G401 (cell line): ENCODE results near the gene DIAPH3. TPM values are rescaled to one million over a fixed set of nuclear protein-coding genes. Genes with fewer than 3 reads are reported as not detected.

Experiments used
- DNase-seq: peaks from one replicate; pipeline ENCODE4 v3.0.0-alpha.2; 2015; ENCODE audit warnings: low spot score
- in situ Hi-C: cut with HindIII; loops from 2 replicates; pipeline ENCODE4 v1.10.0; 2016; ENCODE audit warnings: low sequenced_read_pairs, mixed read lengths
- total RNA-seq: library from RNA; depleted of rRNA; stranded (reverse); fragments of >200 nt; shearing (Covaris generic); gene quantifications from 2 replicates; pipeline ENCODE4 v1.2.3, GENCODE V29; 2014

The DIAPH3 gene
- total RNA-seq, 1 experiment from 2014 or later = 31.3 TPM

GRCh38 chr13:59674616-59675015 lies 489.1 kb downstream of the DIAPH3 start:
- in situ Hi-C loops = no loop called here

GRCh38 chr13:59673286-59673685 lies 490.4 kb downstream of the DIAPH3 start:
- DNase-seq = no peak
- in situ Hi-C loops = no loop called here

More at GRCh38 chr13:59674616-59675015, 489.1 kb downstream of the DIAPH3 start:
- DNase-seq = no peak

- no peak for DNase-seq
- in situ Hi-C loops = no loop called here
Measured at GRCh38 chr13:59672445-59672844, 491.3 kb downstream of the DIAPH3 start.

- in situ Hi-C loops = no loop called here
Measured at GRCh38 chr13:59671881-59672280, 491.8 kb downstream of the DIAPH3 start.

GRCh38 chr13:59666504-59666903 lies 497.2 kb downstream of the DIAPH3 start:
- in situ Hi-C loops = no loop called here

More at GRCh38 chr13:59671881-59672280, 491.8 kb downstream of the DIAPH3 start:
- no peak for DNase-seq

GRCh38 chr13:59665732-59666131 lies 498.0 kb downstream of the DIAPH3 start:
- in situ Hi-C loops = no loop called here

More at GRCh38 chr13:59666504-59666903, 497.2 kb downstream of the DIAPH3 start:
- DNase-seq = no peak

GRCh38 chr13:59665184-59665583 lies 498.5 kb downstream of the DIAPH3 start:
- in situ Hi-C loops = no loop called here
- DNase-seq = no peak

More at GRCh38 chr13:59665732-59666131, 498.0 kb downstream of the DIAPH3 start:
- DNase-seq = no peak

- in situ Hi-C loops = no loop called here
- DNase-seq = no peak
Measured at GRCh38 chr13:59664586-59664985, 499.1 kb downstream of the DIAPH3 start.

GRCh38 chr13:59663707-59664106 lies 500.0 kb downstream of the DIAPH3 start:
- in situ Hi-C loops = no loop called here
- no peak for DNase-seq

- in situ Hi-C loops = no loop called here
- DNase-seq = no peak
Measured at GRCh38 chr13:59660582-59660981, 503.1 kb downstream of the DIAPH3 start.

- in situ Hi-C loops = no loop called here
- no peak for DNase-seq
Measured at GRCh38 chr13:59659981-59660380, 503.7 kb downstream of the DIAPH3 start.

- no peak for DNase-seq
- in situ Hi-C loops = no loop called here
Measured at GRCh38 chr13:59658738-59659330, 504.9 kb downstream of the DIAPH3 start.

GRCh38 chr13:59658027-59658737 lies 505.5 kb downstream of the DIAPH3 start:
- in situ Hi-C loops = no loop called here
- DNase-seq = no peak

- in situ Hi-C loops = no loop called here
- DNase-seq = no peak
Measured at GRCh38 chr13:59653916-59654315, 509.8 kb downstream of the DIAPH3 start.

- in situ Hi-C loops = no loop called here
- DNase-seq = no peak
Measured at GRCh38 chr13:59651479-59651878, 512.2 kb downstream of the DIAPH3 start.

- DNase-seq = no peak
- in situ Hi-C loops = no loop called here
Measured at GRCh38 chr13:59643906-59644626, 519.7 kb downstream of the DIAPH3 start.

GRCh38 chr13:59643364-59643841 lies 520.3 kb downstream of the DIAPH3 start:
- DNase-seq = no peak
- in situ Hi-C loops = no loop called here

GRCh38 chr13:59641817-59642216 lies 521.9 kb downstream of the DIAPH3 start:
- in situ Hi-C loops = no loop called here
- no peak for DNase-seq

GRCh38 chr13:59641261-59641660 lies 522.5 kb downstream of the DIAPH3 start:
- no peak for DNase-seq
- in situ Hi-C loops = no loop called here

GRCh38 chr13:59638404-59638803 lies 525.3 kb downstream of the DIAPH3 start:
- DNase-seq = no peak
- in situ Hi-C loops = no loop called here
